Kidney (tissue), 14 donors: ENCODE measurements around the gene SARNP. TPM values are rescaled to one million over a fixed set of nuclear protein-coding genes. Genes with fewer than 3 reads are reported as not detected.

Experiments used
- DNase-seq, 5 donors: peaks; one replicate each; pipeline ENCODE4 v3.0.0-alpha.2; 2013 to 2020
- FAIRE-seq: peaks from 2 replicates; lab custom pipeline; 2012; peaks lifted over from hg19 to GRCh38; lab: Jason Lieb, UNC
- H3K27ac ChIP-seq, 2 donors: one replicate each; pipeline ENCODE4 v1.7.0; 2013; ENCODE audit warnings: low read depth in 2 of 2, low read length in 2 of 2, inconsistent platforms in 1 of 2
- H3K27me3 ChIP-seq: one replicate; pipeline ENCODE4 v1.7.1; 2013; ENCODE audit warnings: low read length, inconsistent platforms; ENCODE audit not compliant: control insufficient read depth, insufficient read depth
- H3K36me3 ChIP-seq, 3 donors: one replicate each; pipeline versions ENCODE4 v1.7.0 to v1.7.1; 2013; ENCODE audit warnings: low read length in 3 of 3, control low read depth in 1 of 3, inconsistent platforms in 1 of 3; ENCODE audit not compliant: insufficient read depth in 3 of 3, control insufficient read depth in 2 of 3
- H3K4me1 ChIP-seq, 3 donors: one replicate each; pipeline versions ENCODE4 v1.7.0 to v1.7.1; 2013; ENCODE audit warnings: low read length in 3 of 3, inconsistent platforms in 1 of 3, low read depth in 1 of 3; ENCODE audit not compliant: control insufficient read depth in 2 of 3, insufficient read depth in 2 of 3
- H3K4me3 ChIP-seq, 3 donors: one replicate each; pipeline versions ENCODE4 v1.7.0 to v1.8.1; 2013; ENCODE audit warnings: low read length in 3 of 3, control low read depth in 1 of 3, inconsistent platforms in 1 of 3
- H3K9ac ChIP-seq, 3 donors: one replicate each; pipeline versions ENCODE4 v1.7.0 to v1.7.1; 2013; ENCODE audit warnings: low read length in 3 of 3, control low read depth in 1 of 3, inconsistent platforms in 1 of 3
- H3K9me3 ChIP-seq, 3 donors: one replicate each; pipeline versions ENCODE4 v1.7.0 to v1.7.1; 2013; ENCODE audit warnings: low read length in 3 of 3, control low read depth in 1 of 3, inconsistent platforms in 1 of 3; ENCODE audit not compliant: control insufficient read depth in 2 of 3, insufficient read depth in 1 of 3
- CTCF ChIP-seq: IDR thresholded peaks from 3 replicates; pipeline ENCODE4 v1.5.1; 2012; ENCODE audit warnings: mild to moderate bottlenecking, moderate library complexity, borderline replicate concordance; ENCODE audit not compliant: insufficient read depth; ENCODE audit errors: extremely low read depth
- intact Hi-C: fragments of 100-400 bp; cut with DNase I; formaldehyde crosslinking; loops from one replicate; pipeline ENCODE4 v1.11.1; 2022
- polyA plus RNA-seq: library from polyadenylated mRNA; stranded (reverse); fragments of 350-450 nt; fragmentation: Illumina TruSeq; extraction: RNeasy Lipid Tissue Mini Kit (QIAGEN cat#74804); gene quantifications from one replicate; pipeline ENCODE4 v1.2.3, GENCODE V29; 2014; ENCODE audit warnings: low read depth, low replicate concordance; ENCODE audit not compliant: insufficient read depth
- total RNA-seq: library from RNA; stranded (reverse); fragmentation: NEBNext Ultra II Directional; extraction: Animal tissue kit (Norgen Biotek cat#: 25700); gene quantifications from one replicate; pipeline ENCODE4 v1.2.1, GENCODE V29; 2021
- donor health status: control.
- donor health status: control.
- donor health status: control.
- donor health status: control.
- donor health status: control.
- donor health status: DM: yes; HTN: yes; CAD: no.
- donor health status: Normal renal cell carcinoma (clear cell type).

The SARNP gene
- total and polyA plus RNA-seq, 2 donors from 2014 or later = 51.1 to 109 TPM

GRCh38 chr12:55748230-55748993 lies 69.1 kb downstream of the SARNP start:
- Histone ChIP-seq H3K27me3 (no peaks in the 10 kb centered on the region), H3K9me3 (no peaks in the 10 kb centered on the region), H3K36me3 (peaks cover 0 to 13% (median 9%) of the 10 kb centered on the region in 3 donors), H3K4me3 (no peak overlapping the region), H3K27ac (no peak overlapping the region), H3K4me1 (peaks cover 0 to 11% (median 4%) of the 10 kb centered on the region in 3 donors), H3K9ac (no peak overlapping the region)
- TF ChIP-seq CTCF = no peak
- intact Hi-C loops = loop anchor here (10.0 kb wide), 1 partner anchor 46 kb away; no protein-coding TSS in a partner anchor
- DNase-seq = no peak
- FAIRE-seq = no peak

GRCh38 chr12:55746913-55747231 lies 70.7 kb downstream of the SARNP start:
- peaks cover 0 to 5% (median 3%) of the 10 kb centered on the region in 3 donors for H3K36me3 ChIP-seq
- DNase-seq = no peak
- intact Hi-C loops = loop anchor here (10.0 kb wide), 1 partner anchor 48 kb away; no protein-coding TSS in a partner anchor

GRCh38 chr12:55746174-55746912 lies 71.2 kb downstream of the SARNP start:
- no peak overlapping the region for H3K9ac ChIP-seq
- intact Hi-C loops = loop anchor here (10.0 kb wide), 1 partner anchor 48 kb away; no protein-coding TSS in a partner anchor
- no peak for FAIRE-seq
- TF ChIP-seq CTCF = no peak
- no peak for DNase-seq
- peak overlapping the region in 1 of 3 donors; percentile 15 for H3K4me3 ChIP-seq
- H3K4me1 ChIP-seq = peaks cover 2 to 15% (median 4%) of the 10 kb centered on the region in 3 donors
- no peaks in the 10 kb centered on the region for H3K9me3 ChIP-seq
- H3K27me3 ChIP-seq = no peaks in the 10 kb centered on the region
- no peak overlapping the region for H3K27ac ChIP-seq
- H3K36me3 ChIP-seq = peaks cover 0 to under 1% (median 0%) of the 10 kb centered on the region in 3 donors

More at GRCh38 chr12:55746913-55747231, 70.7 kb downstream of the SARNP start:
- TF ChIP-seq CTCF = no peak
- no peaks in the 10 kb centered on the region for H3K9me3 ChIP-seq
- no peak overlapping the region for H3K4me3 ChIP-seq
- H3K27ac ChIP-seq = no peak overlapping the region
- H3K27me3 ChIP-seq = no peaks in the 10 kb centered on the region
- no peak overlapping the region for H3K9ac ChIP-seq
- H3K4me1 ChIP-seq = peaks cover 2 to 15% (median 4%) of the 10 kb centered on the region in 3 donors
- no peak for FAIRE-seq
